PC-3 (cell line): ENCODE data around the gene ZNF26. TPM values are rescaled to one million over a fixed set of nuclear protein-coding genes. Genes with fewer than 3 reads are reported as not detected.

Experiments
- ATAC-seq: fragments of 200-7000 bp; cut with Tn5 transposase; 2 replicates; pipeline ENCODE4 v1.9.1; 2020; ENCODE audit warnings: mild to moderate bottlenecking, moderate library complexity
- BruUV-seq: library from RNA; stranded (reverse); fragments of 400-500 nt; replicated peaks from 2 replicates; lab custom pipeline; 2021; lab: Mats Ljungman, UMichigan
- CTCF ChIA-PET: fragments of 300-600 bp; sonication (Branson Sonifier 250); formaldehyde crosslinking; loops from one replicate; lab custom pipeline; 2022; ENCODE audit warnings: antibody characterized with exemption; lab: Charles Lee
- POLR2A ChIA-PET: fragments of 300-600 bp; sonication (Branson Sonifier 250); formaldehyde crosslinking; loops from one replicate; lab custom pipeline; 2022; ENCODE audit warnings: antibody characterized with exemption; ENCODE audit not compliant: unreplicated experiment; lab: Charles Lee
- DNase-seq: peaks from one replicate; pipeline ENCODE4 v3.0.0-alpha.2; 2015
- H2AFZ ChIP-seq: fragments of 300-600 bp; sonication (generic); 2 replicates; pipeline ENCODE4 v1.6.0; 2016; ENCODE audit warnings: antibody characterized with exemption, low read length
- H3F3A ChIP-seq: fragments of 300-600 bp; sonication (generic); one replicate; pipeline ENCODE4 v1.6.0; 2017; ENCODE audit warnings: antibody characterized with exemption, low read length, control low read depth, mild to moderate bottlenecking; ENCODE audit not compliant: unreplicated experiment
- H3K27ac ChIP-seq: fragments of 300-600 bp; sonication (generic); 2 replicates; pipeline ENCODE4 v1.5.1; 2016; ENCODE audit warnings: mild to moderate bottlenecking, low read length
- H3K27me3 ChIP-seq: fragments of 300-600 bp; sonication (generic); 2 replicates; pipeline ENCODE4 v1.6.1; 2016; ENCODE audit warnings: low read length, mixed read lengths
- H3K36me3 ChIP-seq: fragments of 300-600 bp; sonication (generic); 2 replicates; pipeline ENCODE4 v1.6.1; 2016; ENCODE audit warnings: low read depth, mixed run types, low read length, mixed read lengths
- H3K4me1 ChIP-seq: fragments of 300-600 bp; sonication (generic); 2 replicates; pipeline ENCODE4 v1.5.1; 2016; ENCODE audit warnings: low read length; ENCODE audit not compliant: insufficient read depth
- H3K4me2 ChIP-seq: fragments of 300-600 bp; sonication (generic); 2 replicates; pipeline ENCODE4 v1.6.0; 2016; ENCODE audit warnings: low read length
- H3K4me3 ChIP-seq: fragments of 300-600 bp; sonication (generic); 2 replicates; pipeline ENCODE4 v1.5.1; 2016; ENCODE audit warnings: mild to moderate bottlenecking, low read length, mixed read lengths
- H3K79me2 ChIP-seq: fragments of 300-600 bp; sonication (generic); 2 replicates; pipeline ENCODE4 v1.6.1; 2017; ENCODE audit warnings: low read length, mixed read lengths
- H3K9ac ChIP-seq: fragments of 300-600 bp; sonication (generic); 2 replicates; pipeline ENCODE4 v1.6.0; 2016; ENCODE audit warnings: mild to moderate bottlenecking, low read length
- H3K9me2 ChIP-seq: fragments of 300-600 bp; sonication (generic); replicated peaks from 2 replicates; pipeline ENCODE4 v1.6.1; 2016; ENCODE audit warnings: mixed run types, low read length, mixed read lengths
- H3K9me3 ChIP-seq: fragments of 300-600 bp; sonication (generic); 2 replicates; pipeline ENCODE4 v1.6.1; 2016; ENCODE audit warnings: low read length, mixed read lengths
- H4K20me1 ChIP-seq: fragments of 300-600 bp; sonication (generic); 2 replicates; pipeline ENCODE4 v1.6.1; 2016; ENCODE audit warnings: low read length, mixed read lengths
- EZH2 ChIP-seq: fragments of 300-600 bp; sonication (generic); IDR thresholded peaks from one replicate; pipeline ENCODE4 v1.6.1; 2017; ENCODE audit warnings: antibody characterized with exemption, mild to moderate bottlenecking, low read length; ENCODE audit not compliant: unreplicated experiment
- EZH2phosphoT487 ChIP-seq: fragments of 300-600 bp; sonication (generic); IDR thresholded peaks from 2 replicates; pipeline ENCODE4 v1.6.1; 2018; ENCODE audit warnings: mild to moderate bottlenecking, antibody characterized with exemption, low read length, borderline replicate concordance
- intact Hi-C: fragments of 100-400 bp; cut with micrococcal nuclease; formaldehyde crosslinking; loops from 2 replicates; pipeline ENCODE4 v1.9.0; 2023
- total RNA-seq: library from RNA; depleted of rRNA; stranded (reverse); fragments of >200 nt; gene quantifications from 2 replicates; pipeline ENCODE4 v1.2.3, GENCODE V29; 2014
- TF ChIP-seq, protein P1 (sequence below): fragments of 300-600 bp; sonication (generic); conservative IDR thresholded peaks from 2 replicates; pipeline ENCODE4 v1.5.1; 2017; ENCODE audit warnings: antibody characterized with exemption, low read depth, mild to moderate bottlenecking, low read length

The ZNF26 gene
- total RNA-seq, 1 experiment from 2014 or later, result 30.2 TPM

DNA sequence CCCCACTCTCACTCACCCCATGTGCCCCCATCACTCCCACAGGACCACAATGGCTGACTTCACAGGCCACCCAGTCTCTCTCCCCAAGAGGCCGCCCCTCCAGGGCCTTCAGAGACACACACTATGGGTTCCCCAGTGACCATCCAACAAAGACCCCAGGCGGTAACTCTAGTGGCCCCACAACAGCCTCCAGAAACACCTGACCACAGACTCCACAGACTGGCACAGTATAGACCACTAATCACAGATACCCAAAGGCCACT is 33.1 kb upstream of the ZNF26 start:
- no peak overlapping the region for H3K4me2 ChIP-seq
- TF ChIP-seq EZH2phosphoT487, result no peak
- TF ChIP-seq, protein P1, sequence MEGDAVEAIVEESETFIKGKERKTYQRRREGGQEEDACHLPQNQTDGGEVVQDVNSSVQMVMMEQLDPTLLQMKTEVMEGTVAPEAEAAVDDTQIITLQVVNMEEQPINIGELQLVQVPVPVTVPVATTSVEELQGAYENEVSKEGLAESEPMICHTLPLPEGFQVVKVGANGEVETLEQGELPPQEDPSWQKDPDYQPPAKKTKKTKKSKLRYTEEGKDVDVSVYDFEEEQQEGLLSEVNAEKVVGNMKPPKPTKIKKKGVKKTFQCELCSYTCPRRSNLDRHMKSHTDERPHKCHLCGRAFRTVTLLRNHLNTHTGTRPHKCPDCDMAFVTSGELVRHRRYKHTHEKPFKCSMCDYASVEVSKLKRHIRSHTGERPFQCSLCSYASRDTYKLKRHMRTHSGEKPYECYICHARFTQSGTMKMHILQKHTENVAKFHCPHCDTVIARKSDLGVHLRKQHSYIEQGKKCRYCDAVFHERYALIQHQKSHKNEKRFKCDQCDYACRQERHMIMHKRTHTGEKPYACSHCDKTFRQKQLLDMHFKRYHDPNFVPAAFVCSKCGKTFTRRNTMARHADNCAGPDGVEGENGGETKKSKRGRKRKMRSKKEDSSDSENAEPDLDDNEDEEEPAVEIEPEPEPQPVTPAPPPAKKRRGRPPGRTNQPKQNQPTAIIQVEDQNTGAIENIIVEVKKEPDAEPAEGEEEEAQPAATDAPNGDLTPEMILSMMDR, result no peak
- TF ChIP-seq EZH2, result no peak
- peaks cover 8% of the 10 kb centered on the region for H3K4me1 ChIP-seq
- intact Hi-C loops, result no loop called here
- H2AFZ ChIP-seq, result no peak overlapping the region
- H3K27me3 ChIP-seq, result no peaks in the 10 kb centered on the region
- DNase-seq (no peak), ATAC-seq (no peak)
- H3K4me3 ChIP-seq, result no peak overlapping the region
- peaks cover 54% of the 10 kb centered on the region for H3K36me3 ChIP-seq
- POLR2A ChIA-PET, result no interaction called here
- peaks cover 22% of the 10 kb centered on the region for H3K9me3 ChIP-seq
- peaks cover 9% of the 10 kb centered on the region for H3F3A ChIP-seq
- no peak overlapping the region for H3K27ac ChIP-seq
- H3K9me2 ChIP-seq, result no peaks in the 10 kb centered on the region
- no peaks in the 10 kb centered on the region for H4K20me1 ChIP-seq
- no TSS peak for BruUV-seq
- CTCF ChIA-PET, result no interaction called here
- H3K9ac ChIP-seq, result no peak overlapping the region
- H3K79me2 ChIP-seq, result peaks cover 56% of the 10 kb centered on the region

DNA sequence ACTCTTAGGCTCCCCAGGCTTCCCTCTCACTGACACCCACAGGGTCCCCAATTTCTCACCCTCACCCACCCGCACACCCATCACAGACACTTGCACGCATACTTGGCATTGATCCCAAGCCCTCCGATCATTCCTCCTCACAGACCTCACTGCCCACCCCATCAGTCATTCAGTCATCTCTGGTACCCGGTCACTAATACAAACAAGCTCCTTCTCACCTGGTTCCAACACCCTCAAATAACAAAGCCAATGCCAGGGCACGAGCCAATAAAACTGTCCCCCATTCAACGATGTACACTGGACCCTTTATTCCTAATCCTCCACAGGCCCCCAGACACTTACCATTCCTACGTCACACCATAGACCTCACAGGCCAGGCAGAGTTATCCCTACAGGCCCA is 32.4 kb upstream of the ZNF26 start:
- TF ChIP-seq EZH2 (no peak), EZH2phosphoT487 (no peak)
- TF ChIP-seq, protein P1, result no peak
- Histone ChIP-seq H3K9me3 (peaks cover 22% of the 10 kb centered on the region), H3K4me2 (no peak overlapping the region), H3K9me2 (no peaks in the 10 kb centered on the region), H4K20me1 (no peaks in the 10 kb centered on the region), H3K4me3 (no peak overlapping the region), H3K36me3 (peaks cover 47% of the 10 kb centered on the region), H3F3A (peaks cover 9% of the 10 kb centered on the region), H3K9ac (no peak overlapping the region), H3K79me2 (peaks cover 56% of the 10 kb centered on the region), H3K4me1 (peaks cover 8% of the 10 kb centered on the region), H2AFZ (no peak overlapping the region), H3K27ac (no peak overlapping the region), H3K27me3 (no peaks in the 10 kb centered on the region)
- no TSS peak for BruUV-seq
- POLR2A ChIA-PET, result no interaction called here
- CTCF ChIA-PET, result no interaction called here
- ATAC-seq, result no peak
- DNase-seq, result no peak
- intact Hi-C loops, result no loop called here

DNA sequence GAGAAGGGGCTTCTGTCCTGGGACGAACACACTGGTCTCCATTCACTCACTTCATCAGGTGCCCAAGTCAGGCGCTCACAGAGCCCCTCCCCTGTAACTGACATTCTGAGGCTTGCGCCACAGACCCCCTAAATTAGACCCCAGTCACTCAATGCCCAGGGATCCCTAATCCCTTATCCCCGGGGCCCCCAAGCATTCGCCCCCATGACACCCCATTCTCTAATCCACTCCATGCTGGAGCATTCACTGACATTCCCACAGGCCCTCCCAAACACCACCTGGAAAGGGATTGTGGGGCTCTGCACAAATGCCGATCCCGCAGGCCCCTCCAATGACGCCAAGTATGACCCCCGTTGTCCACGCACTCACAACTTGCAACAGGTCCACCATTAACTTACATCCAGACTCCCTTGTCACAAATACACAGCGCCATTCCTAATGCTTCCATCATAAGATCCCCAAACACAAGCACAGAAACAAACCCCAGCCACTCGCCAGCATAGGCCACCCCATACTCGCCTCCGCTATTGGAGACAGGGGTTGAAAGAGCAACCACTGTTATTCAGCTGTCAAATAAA is 31.6 kb upstream of the ZNF26 start:
- Histone ChIP-seq H2AFZ (peak overlapping the region; percentile 85), H3K4me1 (peaks cover 8% of the 10 kb centered on the region), H3F3A (peaks cover 9% of the 10 kb centered on the region), H4K20me1 (no peaks in the 10 kb centered on the region), H3K4me3 (peak overlapping the region; percentile 84), H3K9me3 (peaks cover 22% of the 10 kb centered on the region), H3K27ac (peak overlapping the region; percentile 68), H3K36me3 (peaks cover 40% of the 10 kb centered on the region), H3K27me3 (no peaks in the 10 kb centered on the region), H3K79me2 (peaks cover 56% of the 10 kb centered on the region), H3K9ac (0 out of 2 replicates have a peak overlapping the region, but pooled peaks have one; percentile 87), H3K9me2 (no peaks in the 10 kb centered on the region), H3K4me2 (peak overlapping the region; percentile 92)
- intact Hi-C loops, result no loop called here
- peak; percentile 5 for DNase-seq
- POLR2A ChIA-PET, result interaction anchor here (0.6 kb wide), 2 partner anchors 19 to 32 kb away, joined by 3 read pairs; no protein-coding TSS in a partner anchor
- CTCF ChIA-PET, result no interaction called here
- ATAC-seq, result no peak
- BruUV-seq, result no TSS peak
- TF ChIP-seq EZH2 (no peak), EZH2phosphoT487 (no peak)
- TF ChIP-seq, protein P1, result no peak
